Panc1 (cell line): ENCODE data around the gene PET100.

Experiments
- POLR2AphosphoS5 ChIP-seq: IDR thresholded peaks from 2 replicates; pipeline ENCODE4 v1.6.1; 2012; ENCODE audit warnings: mild to moderate bottlenecking, low read depth, low read length, moderate library complexity
- TCF7L2 ChIP-seq: IDR thresholded peaks from 2 replicates; pipeline ENCODE4 v1.6.1; 2011; ENCODE audit warnings: mild to moderate bottlenecking, low read depth, low read length, inconsistent platforms
- TF ChIP-seq, protein P1 (sequence below): fragments of 450-650 bp; IDR thresholded peaks from 2 replicates; pipeline ENCODE4 v1.5.1; 2017; ENCODE audit warnings: mild to moderate bottlenecking
- TF ChIP-seq, protein P2 (sequence below), 2 experiments: IDR thresholded peaks; 2 replicates each; pipeline ENCODE4 v1.6.1; 2011 to 2012; ENCODE audit warnings: low read depth in 2 of 2, control low read depth in 1 of 2, low read length in 1 of 2, mild to moderate bottlenecking in 1 of 2, moderate library complexity in 1 of 2; ENCODE audit not compliant: insufficient read depth in 1 of 2

DNA sequence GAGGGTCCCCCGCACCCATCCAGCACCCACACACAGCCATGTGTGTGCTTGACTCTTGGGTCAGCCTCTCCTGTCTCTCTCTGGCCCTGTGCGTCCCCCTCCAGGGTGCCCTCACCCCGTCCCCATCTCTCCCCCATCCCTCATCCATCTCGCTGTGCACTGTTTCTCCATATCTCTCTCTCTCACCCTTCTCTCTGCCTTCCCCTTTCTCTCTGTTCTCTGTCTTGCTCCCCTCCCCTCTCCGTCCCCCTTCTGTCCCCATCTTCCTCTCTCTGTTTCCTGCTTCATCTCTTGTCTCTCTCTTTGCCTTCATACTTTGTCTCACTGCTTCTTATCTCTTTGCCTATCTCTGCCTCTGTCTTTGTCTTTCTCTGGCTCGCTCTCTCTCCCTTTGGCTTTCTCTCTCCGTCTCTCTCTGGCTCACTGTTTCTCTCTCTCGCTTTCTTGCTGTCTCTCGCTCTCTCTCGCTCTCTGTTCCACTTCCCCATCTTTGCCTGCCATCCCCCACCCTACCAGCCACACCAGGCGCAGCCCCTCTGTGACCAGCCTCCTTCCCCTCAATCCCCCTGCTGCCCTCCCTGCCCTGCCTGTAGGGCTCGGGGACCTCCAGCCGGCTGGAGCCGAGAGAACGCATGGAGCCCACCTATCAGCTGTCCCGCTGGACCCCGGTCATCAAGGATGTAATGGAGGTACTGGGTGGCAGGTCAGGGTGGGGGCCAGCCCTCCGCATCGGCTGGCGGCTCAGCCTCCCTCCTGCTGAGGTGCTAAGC is 16.2 kb downstream of the PET100 start:
- TF ChIP-seq TCF7L2 = no peak
- TF ChIP-seq, protein P1, sequence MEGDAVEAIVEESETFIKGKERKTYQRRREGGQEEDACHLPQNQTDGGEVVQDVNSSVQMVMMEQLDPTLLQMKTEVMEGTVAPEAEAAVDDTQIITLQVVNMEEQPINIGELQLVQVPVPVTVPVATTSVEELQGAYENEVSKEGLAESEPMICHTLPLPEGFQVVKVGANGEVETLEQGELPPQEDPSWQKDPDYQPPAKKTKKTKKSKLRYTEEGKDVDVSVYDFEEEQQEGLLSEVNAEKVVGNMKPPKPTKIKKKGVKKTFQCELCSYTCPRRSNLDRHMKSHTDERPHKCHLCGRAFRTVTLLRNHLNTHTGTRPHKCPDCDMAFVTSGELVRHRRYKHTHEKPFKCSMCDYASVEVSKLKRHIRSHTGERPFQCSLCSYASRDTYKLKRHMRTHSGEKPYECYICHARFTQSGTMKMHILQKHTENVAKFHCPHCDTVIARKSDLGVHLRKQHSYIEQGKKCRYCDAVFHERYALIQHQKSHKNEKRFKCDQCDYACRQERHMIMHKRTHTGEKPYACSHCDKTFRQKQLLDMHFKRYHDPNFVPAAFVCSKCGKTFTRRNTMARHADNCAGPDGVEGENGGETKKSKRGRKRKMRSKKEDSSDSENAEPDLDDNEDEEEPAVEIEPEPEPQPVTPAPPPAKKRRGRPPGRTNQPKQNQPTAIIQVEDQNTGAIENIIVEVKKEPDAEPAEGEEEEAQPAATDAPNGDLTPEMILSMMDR = no peak
- TF ChIP-seq POLR2AphosphoS5 = no peak
- TF ChIP-seq, protein P2, sequence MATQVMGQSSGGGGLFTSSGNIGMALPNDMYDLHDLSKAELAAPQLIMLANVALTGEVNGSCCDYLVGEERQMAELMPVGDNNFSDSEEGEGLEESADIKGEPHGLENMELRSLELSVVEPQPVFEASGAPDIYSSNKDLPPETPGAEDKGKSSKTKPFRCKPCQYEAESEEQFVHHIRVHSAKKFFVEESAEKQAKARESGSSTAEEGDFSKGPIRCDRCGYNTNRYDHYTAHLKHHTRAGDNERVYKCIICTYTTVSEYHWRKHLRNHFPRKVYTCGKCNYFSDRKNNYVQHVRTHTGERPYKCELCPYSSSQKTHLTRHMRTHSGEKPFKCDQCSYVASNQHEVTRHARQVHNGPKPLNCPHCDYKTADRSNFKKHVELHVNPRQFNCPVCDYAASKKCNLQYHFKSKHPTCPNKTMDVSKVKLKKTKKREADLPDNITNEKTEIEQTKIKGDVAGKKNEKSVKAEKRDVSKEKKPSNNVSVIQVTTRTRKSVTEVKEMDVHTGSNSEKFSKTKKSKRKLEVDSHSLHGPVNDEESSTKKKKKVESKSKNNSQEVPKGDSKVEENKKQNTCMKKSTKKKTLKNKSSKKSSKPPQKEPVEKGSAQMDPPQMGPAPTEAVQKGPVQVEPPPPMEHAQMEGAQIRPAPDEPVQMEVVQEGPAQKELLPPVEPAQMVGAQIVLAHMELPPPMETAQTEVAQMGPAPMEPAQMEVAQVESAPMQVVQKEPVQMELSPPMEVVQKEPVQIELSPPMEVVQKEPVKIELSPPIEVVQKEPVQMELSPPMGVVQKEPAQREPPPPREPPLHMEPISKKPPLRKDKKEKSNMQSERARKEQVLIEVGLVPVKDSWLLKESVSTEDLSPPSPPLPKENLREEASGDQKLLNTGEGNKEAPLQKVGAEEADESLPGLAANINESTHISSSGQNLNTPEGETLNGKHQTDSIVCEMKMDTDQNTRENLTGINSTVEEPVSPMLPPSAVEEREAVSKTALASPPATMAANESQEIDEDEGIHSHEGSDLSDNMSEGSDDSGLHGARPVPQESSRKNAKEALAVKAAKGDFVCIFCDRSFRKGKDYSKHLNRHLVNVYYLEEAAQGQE (IDR thresholded peaks at IDR 0.05; ENCODE audit: insufficient read depth in 1 of 2, low read depth in 2 of 2, low read length in 1 of 2) = no peak
